Gastrocnemius medialis (tissue), 4 donors: ENCODE measurements around the gene EXOSC1. TPM values are rescaled to one million over a fixed set of nuclear protein-coding genes. Genes with fewer than 3 reads are reported as not detected.
"Not testable (repeated sequence)": the region's sequence is repeated elsewhere in the genome, so short reads cannot be mapped to it uniquely, and the experiment has no call there.

ENCODE experiments used
- ATAC-seq, 2 donors: fragments of 150-250 bp; one replicate each; pipeline ENCODE4 v1.9.1; 2016
- DNase-seq, 2 donors: peaks; one replicate each; pipeline ENCODE4 v3.0.0-alpha.2; 2019
- H3K27ac ChIP-seq, 4 donors: fragments of 200-600 bp; sonication (generic); 1 replicate in 1 of 4; 2 replicates in 3 of 4; pipeline ENCODE4 v1.5.1; 2016 to 2018; ENCODE audit warnings: mild to moderate bottlenecking in 2 of 4, moderate library complexity in 1 of 4
- H3K27me3 ChIP-seq, 3 donors: fragments of 200-600 bp; sonication (generic) in 2 of 3; 1 replicate in 1 of 3; 2 replicates in 2 of 3; pipeline versions ENCODE4 v1.5.1 to v1.6.0; 2016 to 2019; ENCODE audit warnings: mild to moderate bottlenecking in 1 of 3, moderate library complexity in 1 of 3
- H3K36me3 ChIP-seq, 2 donors: fragments of 200-600 bp; sonication (generic) in 1 of 2; one replicate each; pipeline ENCODE4 v1.5.1; 2017 to 2018
- H3K4me1 ChIP-seq, 2 donors: fragments of 200-600 bp; sonication (generic) in 1 of 2; one replicate each; pipeline ENCODE4 v1.5.1; 2016 to 2017; ENCODE audit warnings: mild to moderate bottlenecking in 2 of 2
- H3K4me3 ChIP-seq, 4 donors: fragments of 200-600 bp; sonication (generic) in 3 of 4; 1 replicate in 1 of 4; 2 replicates in 3 of 4; pipeline ENCODE4 v1.5.1; 2016 to 2019; ENCODE audit warnings: mild to moderate bottlenecking in 2 of 4
- H3K9me3 ChIP-seq, 3 donors: fragments of 200-600 bp; sonication (generic) in 2 of 3; 1 replicate in 1 of 3; 2 replicates in 2 of 3; pipeline ENCODE4 v1.5.1; 2016 to 2019
- POLR2A ChIP-seq, 2 donors: fragments of 450-650 bp; IDR thresholded peaks; one replicate each; pipeline ENCODE4 v1.6.1; 2017; ENCODE audit warnings: antibody characterized with exemption in 2 of 2, mild to moderate bottlenecking in 2 of 2, moderate library complexity in 2 of 2
- in situ Hi-C, 4 donors: fragments of 200-750 bp; cut with MboI; loops; one replicate each; pipeline versions ENCODE4 v1.15.0 to v1.8.0; 2017; ENCODE audit warnings: low sequenced_read_pairs in 4 of 4
- intact Hi-C: fragments of 100-400 bp; cut with DNase I; formaldehyde crosslinking; loops from one replicate; pipeline ENCODE4 v1.15.1; 2023; ENCODE audit warnings: low total_unique reads
- total RNA-seq, 4 donors: library from RNA; depleted of rRNA; stranded (reverse); fragments of >200 nt; gene quantifications; one replicate each; pipeline versions ENCODE4 v1.1.0 to v1.2.3, GENCODE V29; 2016
- TF ChIP-seq, protein P1 (sequence below), 5 experiments: fragments of 450-650 bp in 3 of 5; fragments of 200-600 bp in 2 of 5; sonication (generic) in 2 of 5; IDR thresholded peaks in 4 of 5; conservative IDR thresholded peaks in 1 of 5; 1 replicate in 4 of 5; 2 replicates in 1 of 5; pipeline ENCODE4 v1.5.1; 2016 to 2019; ENCODE audit warnings: antibody characterized with exemption in 5 of 5, mild to moderate bottlenecking in 3 of 5, moderate library complexity in 3 of 5

EXOSC1 gene
- total RNA-seq, 4 donors from 2014 or later, result 18.6 to 34.5 (median 26.8) TPM

DNA sequence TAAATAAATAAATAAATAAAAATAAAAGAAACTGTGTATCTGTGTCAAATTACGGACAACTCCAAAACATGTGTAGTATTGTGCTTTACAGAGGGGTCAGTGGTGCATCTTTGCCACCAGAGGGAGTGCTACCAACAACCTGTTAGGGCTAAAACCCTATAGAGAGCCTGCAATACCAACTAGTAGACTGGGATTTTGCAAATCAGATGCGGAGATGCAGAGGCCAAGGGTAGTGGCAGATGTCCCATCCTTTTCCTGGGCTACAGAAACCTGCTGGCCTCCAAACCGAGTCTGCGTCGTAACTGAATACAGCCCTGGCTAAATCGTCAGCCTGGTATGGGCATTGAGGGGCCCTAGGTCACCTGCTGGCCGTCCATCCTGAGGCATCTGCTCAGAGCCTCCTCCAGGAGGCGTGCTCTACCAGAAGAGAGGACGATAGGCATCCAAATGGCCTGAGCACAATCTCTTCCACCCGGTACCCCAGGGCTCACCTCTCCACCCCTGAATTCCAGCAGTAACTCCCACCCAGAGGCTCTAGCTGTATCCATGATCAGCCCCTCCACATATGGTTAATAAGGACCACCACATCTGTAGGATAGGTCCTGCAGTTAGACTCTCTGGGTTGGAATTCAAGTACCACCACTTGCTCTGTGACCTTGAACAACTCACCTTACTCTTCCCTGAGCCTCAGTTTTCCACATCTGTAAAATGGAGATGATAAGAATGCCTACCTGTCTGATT is 38.4 kb downstream of the EXOSC1 start:
- Histone ChIP-seq H3K4me3 (no peak overlapping the region), H3K9me3 (no peaks in the 10 kb centered on the region), H3K36me3 (no peaks in the 10 kb centered on the region), H3K4me1 (peaks cover 4 to 9% of the 10 kb centered on the region in 2 donors), H3K27me3 (no peaks in the 10 kb centered on the region), H3K27ac (peak overlapping the region in 1 of 4 donors; percentile 5)
- in situ Hi-C loops, result no loop called here
- TF ChIP-seq, protein P1, sequence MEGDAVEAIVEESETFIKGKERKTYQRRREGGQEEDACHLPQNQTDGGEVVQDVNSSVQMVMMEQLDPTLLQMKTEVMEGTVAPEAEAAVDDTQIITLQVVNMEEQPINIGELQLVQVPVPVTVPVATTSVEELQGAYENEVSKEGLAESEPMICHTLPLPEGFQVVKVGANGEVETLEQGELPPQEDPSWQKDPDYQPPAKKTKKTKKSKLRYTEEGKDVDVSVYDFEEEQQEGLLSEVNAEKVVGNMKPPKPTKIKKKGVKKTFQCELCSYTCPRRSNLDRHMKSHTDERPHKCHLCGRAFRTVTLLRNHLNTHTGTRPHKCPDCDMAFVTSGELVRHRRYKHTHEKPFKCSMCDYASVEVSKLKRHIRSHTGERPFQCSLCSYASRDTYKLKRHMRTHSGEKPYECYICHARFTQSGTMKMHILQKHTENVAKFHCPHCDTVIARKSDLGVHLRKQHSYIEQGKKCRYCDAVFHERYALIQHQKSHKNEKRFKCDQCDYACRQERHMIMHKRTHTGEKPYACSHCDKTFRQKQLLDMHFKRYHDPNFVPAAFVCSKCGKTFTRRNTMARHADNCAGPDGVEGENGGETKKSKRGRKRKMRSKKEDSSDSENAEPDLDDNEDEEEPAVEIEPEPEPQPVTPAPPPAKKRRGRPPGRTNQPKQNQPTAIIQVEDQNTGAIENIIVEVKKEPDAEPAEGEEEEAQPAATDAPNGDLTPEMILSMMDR (IDR thresholded peaks at IDR 0.05 in 4 of 5, conservative IDR thresholded peaks at IDR 0.05 in 1 of 5), result peak; percentile 62 to 82 (median 74)
- TF ChIP-seq POLR2A (IDR thresholded peaks at IDR 0.05), result no peak
- intact Hi-C loops, result loop anchor here (5.0 kb wide), 1 partner anchor 145 kb away; no protein-coding TSS in a partner anchor
- DNase-seq, result no peak
- peak; percentile 91 to 93 for ATAC-seq

DNA sequence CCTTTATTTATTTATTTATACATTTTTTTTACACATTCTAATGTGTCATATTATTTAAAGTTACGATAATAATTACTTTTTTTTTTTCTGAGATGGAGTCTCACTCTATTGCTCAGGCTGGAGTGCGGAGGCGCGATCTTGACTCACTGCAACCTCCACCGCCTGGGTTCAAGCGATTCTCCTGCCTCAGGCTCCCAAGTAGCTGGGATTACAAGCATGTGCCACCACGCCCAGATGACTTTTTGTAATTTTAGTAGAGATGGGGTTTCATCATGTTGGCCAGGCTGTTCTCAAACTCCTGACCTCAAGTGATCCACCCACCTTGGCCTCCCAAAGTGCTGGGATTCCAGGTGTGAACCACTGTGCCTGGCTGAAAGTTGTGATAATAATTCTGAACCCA is 39.3 kb downstream of the EXOSC1 start:
- H3K4me3 ChIP-seq, in situ Hi-C loops, H3K27me3 ChIP-seq, H3K36me3 ChIP-seq, H3K9me3 ChIP-seq, H3K27ac ChIP-seq, ATAC-seq: not testable (repeated sequence)
- H3K4me1 ChIP-seq, result peaks cover 4 to 14% of the 10 kb centered on the region in 2 donors
- peak in 1 of 2 donors; percentile 32 for DNase-seq
- intact Hi-C loops, result loop anchor here (5.0 kb wide), 1 partner anchor 146 kb away; no protein-coding TSS in a partner anchor

DNA sequence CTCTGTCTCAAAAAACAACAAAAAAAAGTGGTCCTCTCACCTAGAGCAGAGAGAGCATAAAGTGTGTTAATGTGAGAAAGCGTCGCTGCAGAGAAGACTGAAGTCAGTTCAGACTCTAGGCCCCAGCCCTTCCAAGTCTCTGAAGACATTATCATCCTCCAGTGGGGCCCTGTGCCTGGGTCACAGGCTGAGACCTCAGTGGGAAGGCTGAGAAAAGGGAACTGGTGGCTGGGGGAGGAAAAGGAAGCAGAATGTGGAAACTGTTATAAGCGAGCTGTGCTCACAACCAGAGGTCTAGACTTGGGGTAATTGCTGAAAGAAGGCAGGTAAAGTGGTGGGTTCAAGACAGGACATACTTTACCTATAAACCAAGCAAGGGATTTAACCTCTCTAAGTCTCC is 39.7 kb downstream of the EXOSC1 start:
- intact Hi-C loops (loop anchor here (5.0 kb wide), 1 partner anchor 146 kb away; no protein-coding TSS in a partner anchor), in situ Hi-C loops (no loop called here)
- DNase-seq (no peak), ATAC-seq (no peak)
- Histone ChIP-seq H3K4me1 (peaks cover 4 to 16% of the 10 kb centered on the region in 2 donors), H3K4me3 (no peak overlapping the region), H3K27me3 (no peaks in the 10 kb centered on the region), H3K9me3 (no peaks in the 10 kb centered on the region), H3K36me3 (no peaks in the 10 kb centered on the region), H3K27ac (no peak overlapping the region)
- TF ChIP-seq POLR2A (IDR thresholded peaks at IDR 0.05), result no peak
- TF ChIP-seq, protein P1 (IDR thresholded peaks at IDR 0.05 in 4 of 5, conservative IDR thresholded peaks at IDR 0.05 in 1 of 5), result no peak

GRCh38 chr10:97404044-97404443 is 41.8 kb downstream of the EXOSC1 start:
- TF ChIP-seq POLR2A (IDR thresholded peaks at IDR 0.05), result no peak
- TF ChIP-seq, protein P1 (IDR thresholded peaks at IDR 0.05 in 4 of 5, conservative IDR thresholded peaks at IDR 0.05 in 1 of 5), result no peak
- no peaks in the 10 kb centered on the region for H3K9me3 ChIP-seq
- no peaks in the 10 kb centered on the region for H3K27me3 ChIP-seq
- H3K4me1 ChIP-seq, result peaks cover 18 to 24% of the 10 kb centered on the region in 2 donors
- peaks cover 0 to 3% of the 10 kb centered on the region in 2 donors for H3K36me3 ChIP-seq
- ATAC-seq (no peak), DNase-seq (no peak)
- no peak overlapping the region for H3K4me3 ChIP-seq
- in situ Hi-C loops, result no loop called here
- intact Hi-C loops, result loop anchor here (5.0 kb wide), 1 partner anchor 333 kb away; the partner anchor contains the start of gene ZFYVE27
- H3K27ac ChIP-seq, result no peak overlapping the region

DNA sequence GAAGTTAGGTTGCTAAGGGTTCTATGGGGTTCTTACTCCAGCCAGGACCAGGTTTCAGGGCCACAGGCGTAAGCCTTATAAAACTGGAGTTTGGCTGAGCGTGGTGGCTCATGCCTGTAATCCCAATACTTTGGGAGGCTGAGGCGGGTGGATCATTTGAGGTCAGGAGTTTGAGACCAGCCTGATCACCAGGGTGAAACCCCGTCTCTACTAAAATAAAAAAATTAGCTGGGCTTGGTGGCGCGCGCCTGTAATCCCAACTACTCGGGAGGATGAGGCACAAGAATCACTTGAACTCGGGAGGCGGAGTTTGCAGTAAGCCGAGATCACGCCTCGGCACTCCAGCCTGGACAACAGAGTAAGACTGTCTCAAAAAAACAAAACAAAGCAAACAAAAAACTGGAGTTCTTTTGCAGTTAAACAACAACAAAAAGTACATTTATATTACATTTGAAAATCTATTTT is 44.3 kb downstream of the EXOSC1 start:
- peaks cover 0 to 24% of the 10 kb centered on the region in 2 donors for H3K36me3 ChIP-seq
- no peaks in the 10 kb centered on the region for H3K27me3 ChIP-seq
- in situ Hi-C loops (no loop called here), intact Hi-C loops (loop anchor here (2.0 to 5.0 kb wide), 3 partner anchors 25 to 336 kb away; partner anchors contain the start of genes FRAT2, PGAM1 and ZFYVE27)
- H3K27ac ChIP-seq, result peak overlapping the region; percentile 89 to 97 (median 94)
- H3K4me1 ChIP-seq, result peaks cover 14 to 15% of the 10 kb centered on the region in 2 donors
- DNase-seq (no peak), ATAC-seq (no peak)
- no peaks in the 10 kb centered on the region for H3K9me3 ChIP-seq
- TF ChIP-seq, protein P1 (IDR thresholded peaks at IDR 0.05 in 4 of 5, conservative IDR thresholded peaks at IDR 0.05 in 1 of 5), result no peak
- TF ChIP-seq POLR2A (IDR thresholded peaks at IDR 0.05), result no peak
- peak overlapping the region; percentile 72 to 97 (median 94) for H3K4me3 ChIP-seq
